ENCODE measurements around the gene ENKD1.

Gene ENKD1

DNA sequence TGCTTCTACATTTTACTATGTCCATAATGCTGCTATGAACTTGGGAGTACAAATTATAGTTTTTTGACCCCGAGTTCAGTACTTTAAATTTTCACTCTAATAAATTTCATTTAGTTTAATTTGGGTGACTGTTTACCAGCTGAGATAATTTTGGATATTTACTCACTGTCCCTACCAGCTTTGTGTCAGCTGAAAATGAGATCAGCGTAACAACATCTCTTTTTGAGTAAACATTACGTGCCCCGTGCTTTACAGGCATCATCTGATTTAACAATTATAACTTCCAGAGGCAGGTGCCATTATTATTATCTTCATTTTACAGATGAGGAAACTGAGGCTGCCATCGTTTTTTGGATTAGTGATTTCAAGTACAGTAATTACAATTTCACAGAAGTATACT, 37.6 kb upstream of the ENKD1 start:
- no peak for ATAC-seq
- TF ChIP-seq ZC3H10 (CRISPR knock-in tag; IDR thresholded peaks at IDR 0.05): no peak
- no peak for TF ChIP-seq TCF4 (CRISPR knock-in tag; IDR thresholded peaks at IDR 0.05; ENCODE audit: borderline replicate concordance)

GRCh38 chr16:67703626-67704025, 37.1 kb upstream of the ENKD1 start:
- no peak for TF ChIP-seq SNAI2 (CRISPR knock-in tag; IDR thresholded peaks at IDR 0.05)
- TF ChIP-seq, protein P1, sequence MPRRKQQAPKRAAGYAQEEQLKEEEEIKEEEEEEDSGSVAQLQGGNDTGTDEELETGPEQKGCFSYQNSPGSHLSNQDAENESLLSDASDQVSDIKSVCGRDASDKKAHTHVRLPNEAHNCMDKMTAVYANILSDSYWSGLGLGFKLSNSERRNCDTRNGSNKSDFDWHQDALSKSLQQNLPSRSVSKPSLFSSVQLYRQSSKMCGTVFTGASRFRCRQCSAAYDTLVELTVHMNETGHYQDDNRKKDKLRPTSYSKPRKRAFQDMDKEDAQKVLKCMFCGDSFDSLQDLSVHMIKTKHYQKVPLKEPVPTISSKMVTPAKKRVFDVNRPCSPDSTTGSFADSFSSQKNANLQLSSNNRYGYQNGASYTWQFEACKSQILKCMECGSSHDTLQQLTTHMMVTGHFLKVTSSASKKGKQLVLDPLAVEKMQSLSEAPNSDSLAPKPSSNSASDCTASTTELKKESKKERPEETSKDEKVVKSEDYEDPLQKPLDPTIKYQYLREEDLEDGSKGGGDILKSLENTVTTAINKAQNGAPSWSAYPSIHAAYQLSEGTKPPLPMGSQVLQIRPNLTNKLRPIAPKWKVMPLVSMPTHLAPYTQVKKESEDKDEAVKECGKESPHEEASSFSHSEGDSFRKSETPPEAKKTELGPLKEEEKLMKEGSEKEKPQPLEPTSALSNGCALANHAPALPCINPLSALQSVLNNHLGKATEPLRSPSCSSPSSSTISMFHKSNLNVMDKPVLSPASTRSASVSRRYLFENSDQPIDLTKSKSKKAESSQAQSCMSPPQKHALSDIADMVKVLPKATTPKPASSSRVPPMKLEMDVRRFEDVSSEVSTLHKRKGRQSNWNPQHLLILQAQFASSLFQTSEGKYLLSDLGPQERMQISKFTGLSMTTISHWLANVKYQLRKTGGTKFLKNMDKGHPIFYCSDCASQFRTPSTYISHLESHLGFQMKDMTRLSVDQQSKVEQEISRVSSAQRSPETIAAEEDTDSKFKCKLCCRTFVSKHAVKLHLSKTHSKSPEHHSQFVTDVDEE (CRISPR knock-in tag; IDR thresholded peaks at IDR 0.05): no peak
- no peak for TF ChIP-seq ISL1 (CRISPR knock-in tag; IDR thresholded peaks at IDR 0.05)

DNA sequence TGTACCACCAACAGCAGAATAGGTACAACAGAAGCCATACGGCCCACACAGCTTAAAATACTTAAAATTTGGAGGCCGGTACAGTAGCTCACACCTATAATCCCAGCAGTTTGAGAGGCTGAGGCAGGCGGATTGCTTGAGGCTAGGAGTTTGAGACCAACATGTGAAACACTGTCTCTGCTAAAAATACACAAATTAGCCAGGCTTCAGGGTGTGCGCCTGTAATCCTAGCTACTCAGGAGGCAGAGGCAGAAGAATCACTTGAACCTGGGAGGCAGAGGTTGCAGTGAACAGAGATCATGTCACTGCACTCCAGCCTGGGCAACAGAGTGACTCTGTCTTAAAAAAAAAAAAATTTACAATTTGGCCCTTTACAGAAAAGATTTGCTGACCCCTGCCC, 35.6 kb upstream of the ENKD1 start:
- no peak for ATAC-seq
- TF ChIP-seq TOX (CRISPR knock-in tag; IDR thresholded peaks at IDR 0.05; ENCODE audit: borderline replicate concordance) (no peak), ZC3H10 (CRISPR knock-in tag; IDR thresholded peaks at IDR 0.05) (no peak), BACH2 (CRISPR knock-in tag; IDR thresholded peaks at IDR 0.05; ENCODE audit: borderline replicate concordance) (no peak), TCF4 (CRISPR knock-in tag; IDR thresholded peaks at IDR 0.05; ENCODE audit: borderline replicate concordance) (no peak), ZNF565 (CRISPR knock-in tag; conservative IDR thresholded peaks at IDR 0.05; ENCODE audit: low read depth) (no peak), ARNTL (CRISPR knock-in tag; IDR thresholded peaks at IDR 0.05; ENCODE audit: borderline replicate concordance, low read depth) (no peak), CSDC2 (CRISPR knock-in tag; IDR thresholded peaks at IDR 0.05) (no peak), PPARA (CRISPR knock-in tag; IDR thresholded peaks at IDR 0.05; ENCODE audit: borderline replicate concordance) (no peak), ESRRG (CRISPR knock-in tag; IDR thresholded peaks at IDR 0.05) (no peak), ZFP30 (CRISPR knock-in tag; IDR thresholded peaks at IDR 0.05) (no peak), ZNF70 (CRISPR knock-in tag; IDR thresholded peaks at IDR 0.05) (no peak), ISL1 (CRISPR knock-in tag; IDR thresholded peaks at IDR 0.05) (no peak), OSR1 (CRISPR knock-in tag; IDR thresholded peaks at IDR 0.05) (no peak)
- TF ChIP-seq, protein P2, sequence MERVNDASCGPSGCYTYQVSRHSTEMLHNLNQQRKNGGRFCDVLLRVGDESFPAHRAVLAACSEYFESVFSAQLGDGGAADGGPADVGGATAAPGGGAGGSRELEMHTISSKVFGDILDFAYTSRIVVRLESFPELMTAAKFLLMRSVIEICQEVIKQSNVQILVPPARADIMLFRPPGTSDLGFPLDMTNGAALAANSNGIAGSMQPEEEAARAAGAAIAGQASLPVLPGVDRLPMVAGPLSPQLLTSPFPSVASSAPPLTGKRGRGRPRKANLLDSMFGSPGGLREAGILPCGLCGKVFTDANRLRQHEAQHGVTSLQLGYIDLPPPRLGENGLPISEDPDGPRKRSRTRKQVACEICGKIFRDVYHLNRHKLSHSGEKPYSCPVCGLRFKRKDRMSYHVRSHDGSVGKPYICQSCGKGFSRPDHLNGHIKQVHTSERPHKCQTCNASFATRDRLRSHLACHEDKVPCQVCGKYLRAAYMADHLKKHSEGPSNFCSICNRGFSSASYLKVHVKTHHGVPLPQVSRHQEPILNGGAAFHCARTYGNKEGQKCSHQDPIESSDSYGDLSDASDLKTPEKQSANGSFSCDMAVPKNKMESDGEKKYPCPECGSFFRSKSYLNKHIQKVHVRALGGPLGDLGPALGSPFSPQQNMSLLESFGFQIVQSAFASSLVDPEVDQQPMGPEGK (CRISPR knock-in tag; IDR thresholded peaks at IDR 0.05; ENCODE audit: borderline replicate concordance): no peak
- TF ChIP-seq, protein P3, sequence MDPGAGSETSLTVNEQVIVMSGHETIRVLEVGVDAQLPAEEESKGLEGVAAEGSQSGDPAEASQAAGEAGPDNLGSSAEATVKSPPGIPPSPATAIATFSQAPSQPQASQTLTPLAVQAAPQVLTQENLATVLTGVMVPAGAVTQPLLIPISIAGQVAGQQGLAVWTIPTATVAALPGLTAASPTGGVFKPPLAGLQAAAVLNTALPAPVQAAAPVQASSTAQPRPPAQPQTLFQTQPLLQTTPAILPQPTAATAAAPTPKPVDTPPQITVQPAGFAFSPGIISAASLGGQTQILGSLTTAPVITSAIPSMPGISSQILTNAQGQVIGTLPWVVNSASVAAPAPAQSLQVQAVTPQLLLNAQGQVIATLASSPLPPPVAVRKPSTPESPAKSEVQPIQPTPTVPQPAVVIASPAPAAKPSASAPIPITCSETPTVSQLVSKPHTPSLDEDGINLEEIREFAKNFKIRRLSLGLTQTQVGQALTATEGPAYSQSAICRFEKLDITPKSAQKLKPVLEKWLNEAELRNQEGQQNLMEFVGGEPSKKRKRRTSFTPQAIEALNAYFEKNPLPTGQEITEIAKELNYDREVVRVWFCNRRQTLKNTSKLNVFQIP (CRISPR knock-in tag; IDR thresholded peaks at IDR 0.05; ENCODE audit: borderline replicate concordance, low read depth): no peak

More at GRCh38 chr16:67703626-67704025, 37.1 kb upstream of the ENKD1 start:
- ATAC-seq: no peak

DNA sequence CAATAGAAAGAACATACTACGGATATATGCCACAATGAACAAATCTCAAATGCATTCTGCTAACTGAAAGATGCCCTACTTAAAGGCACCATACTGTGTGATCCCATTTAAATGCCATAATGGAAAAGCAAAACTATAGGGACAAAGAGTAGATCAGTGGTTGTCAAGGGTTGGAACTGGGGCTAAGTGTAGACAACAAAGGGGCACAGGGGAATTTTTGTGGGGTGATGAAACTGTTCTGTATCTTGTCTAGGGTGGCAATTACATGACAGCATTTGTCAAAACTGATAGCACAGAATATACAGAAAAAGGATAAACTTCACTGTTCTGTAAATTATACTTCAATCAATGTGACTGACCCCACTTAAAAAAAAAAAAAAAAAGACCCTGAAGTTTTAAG, 34.9 kb upstream of the ENKD1 start:
- TF ChIP-seq ZC3H10 (CRISPR knock-in tag; IDR thresholded peaks at IDR 0.05): no peak
- no peak for TF ChIP-seq ZNF8 (CRISPR knock-in tag; IDR thresholded peaks at IDR 0.05)
- TF ChIP-seq PPARA (CRISPR knock-in tag; IDR thresholded peaks at IDR 0.05; ENCODE audit: borderline replicate concordance): no peak
- TF ChIP-seq, protein P4, sequence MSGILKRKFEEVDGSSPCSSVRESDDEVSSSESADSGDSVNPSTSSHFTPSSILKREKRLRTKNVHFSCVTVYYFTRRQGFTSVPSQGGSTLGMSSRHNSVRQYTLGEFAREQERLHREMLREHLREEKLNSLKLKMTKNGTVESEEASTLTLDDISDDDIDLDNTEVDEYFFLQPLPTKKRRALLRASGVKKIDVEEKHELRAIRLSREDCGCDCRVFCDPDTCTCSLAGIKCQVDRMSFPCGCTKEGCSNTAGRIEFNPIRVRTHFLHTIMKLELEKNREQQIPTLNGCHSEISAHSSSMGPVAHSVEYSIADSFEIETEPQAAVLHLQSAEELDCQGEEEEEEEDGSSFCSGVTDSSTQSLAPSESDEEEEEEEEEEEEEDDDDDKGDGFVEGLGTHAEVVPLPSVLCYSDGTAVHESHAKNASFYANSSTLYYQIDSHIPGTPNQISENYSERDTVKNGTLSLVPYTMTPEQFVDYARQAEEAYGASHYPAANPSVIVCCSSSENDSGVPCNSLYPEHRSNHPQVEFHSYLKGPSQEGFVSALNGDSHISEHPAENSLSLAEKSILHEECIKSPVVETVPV (CRISPR knock-in tag; IDR thresholded peaks at IDR 0.05): no peak
- TF ChIP-seq ARNTL (CRISPR knock-in tag; IDR thresholded peaks at IDR 0.05; ENCODE audit: borderline replicate concordance, low read depth): no peak
- TF ChIP-seq ZNF565 (CRISPR knock-in tag; conservative IDR thresholded peaks at IDR 0.05; ENCODE audit: low read depth): no peak
- TF ChIP-seq, protein P1 (CRISPR knock-in tag; IDR thresholded peaks at IDR 0.05): no peak
- no peak for TF ChIP-seq CSDC2 (CRISPR knock-in tag; IDR thresholded peaks at IDR 0.05)
- TF ChIP-seq, protein P2 (CRISPR knock-in tag; IDR thresholded peaks at IDR 0.05; ENCODE audit: borderline replicate concordance): no peak
- no peak for TF ChIP-seq SNAI2 (CRISPR knock-in tag; IDR thresholded peaks at IDR 0.05)
- ATAC-seq: no peak

All from SK-N-SH treated with all-trans-retinoic acid at 6 μM for 48 hours (cell line).